GM18873 (cell line): ENCODE measurements around the gene C3orf62.

Experiments used
- ATAC-seq: cut with Tn5 transposase; IDR thresholded peaks from one replicate; pipeline ENCODE4 v1.9.1; 2021; ENCODE audit warnings: mild to moderate bottlenecking, moderate library complexity, moderate number of reproducible peaks; ENCODE audit not compliant: unreplicated experiment, low FRiP score

The C3orf62 gene

GRCh38 chr3:49276475-49277382 lies at the start of gene C3orf62:
TSS of gene C3orf62 (minus strand) at chr3:49277232. CDS start at chr3:49276872, 360 bp downstream.
- ATAC-seq: no peak

DNA sequence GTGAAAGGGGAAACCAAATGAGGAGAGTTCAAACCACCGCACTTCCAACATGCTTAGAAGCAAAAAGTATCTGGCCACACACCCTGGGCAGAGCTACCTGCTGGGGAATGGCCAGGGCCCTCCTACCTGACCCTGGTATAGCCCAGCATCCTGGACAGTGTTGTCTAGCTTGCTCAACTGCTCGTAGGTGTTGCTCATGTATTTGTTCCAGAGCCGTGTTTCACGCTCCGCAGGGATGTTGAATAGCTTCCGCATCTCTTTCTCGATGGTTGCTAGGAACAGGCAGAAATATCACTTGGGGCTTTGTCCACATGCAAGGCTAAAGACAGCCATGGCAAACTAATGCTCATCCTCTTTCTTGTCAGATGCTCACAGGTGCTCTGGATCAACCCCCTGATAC lies 47.7 kb upstream of the C3orf62 start:
- ATAC-seq: no peak

GRCh38 chr3:49316696-49317457 lies 39.8 kb upstream of the C3orf62 start:
- ATAC-seq: no peak

DNA sequence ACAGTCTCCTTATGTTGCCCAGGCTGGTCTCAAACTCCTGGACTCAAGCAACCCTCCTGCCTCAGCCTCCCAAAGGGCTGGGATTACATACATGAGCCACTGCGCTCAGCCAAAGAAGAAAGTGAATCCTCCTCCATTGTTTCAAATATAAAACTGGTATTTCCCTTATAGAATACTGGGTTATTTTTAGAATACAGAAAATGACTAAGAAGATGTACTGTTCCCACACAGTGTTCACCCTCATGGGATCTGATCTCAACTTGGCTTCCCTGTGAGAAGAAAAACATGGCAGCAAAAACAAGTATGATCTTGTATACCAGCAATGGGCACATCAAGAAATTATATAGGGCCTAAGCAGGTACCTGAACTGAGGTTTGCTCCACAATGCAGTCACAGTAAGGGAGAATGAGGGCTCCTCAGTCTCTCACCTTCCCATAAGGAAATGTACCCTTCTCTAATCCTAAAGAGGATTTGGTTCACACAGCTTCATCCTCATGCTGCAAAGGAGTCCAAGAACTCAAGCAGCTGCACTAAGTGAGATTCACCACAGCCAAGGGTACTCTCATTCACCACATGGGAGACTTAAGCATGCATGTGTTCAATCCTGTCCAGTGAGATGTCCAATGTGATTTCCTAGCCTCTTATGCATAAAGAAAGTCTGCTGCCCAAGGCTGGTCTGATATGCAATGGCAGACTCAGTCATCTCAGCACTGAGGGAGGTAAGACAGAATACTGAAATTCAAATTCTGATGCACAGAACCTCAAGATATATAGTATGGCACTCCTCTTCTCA lies 37.1 kb upstream of the C3orf62 start:
- ATAC-seq: no peak

GRCh38 chr3:49311283-49311682 lies 34.3 kb upstream of the C3orf62 start:
- ATAC-seq: no peak

GRCh38 chr3:49310677-49311076 lies 33.6 kb upstream of the C3orf62 start:
- ATAC-seq: no peak

DNA sequence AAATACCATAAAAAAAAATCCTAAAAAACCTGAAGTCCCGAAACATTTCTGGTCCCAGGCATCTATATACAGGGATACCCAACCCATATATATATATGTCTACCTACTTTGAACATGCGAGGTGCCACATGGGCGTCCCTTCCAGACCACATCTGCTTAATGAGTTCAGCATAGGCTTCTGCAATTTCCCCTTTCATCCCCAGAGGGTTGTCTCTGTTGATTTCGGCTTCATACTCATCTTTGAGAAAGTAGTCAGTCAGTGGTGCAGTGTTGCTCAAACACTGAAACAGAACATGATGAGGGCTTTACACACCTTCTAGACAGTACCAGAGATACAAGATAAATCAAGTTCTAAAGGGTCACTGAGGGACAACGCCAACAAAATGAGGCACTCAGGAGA lies 28.6 kb upstream of the C3orf62 start:
- no peak for ATAC-seq

DNA sequence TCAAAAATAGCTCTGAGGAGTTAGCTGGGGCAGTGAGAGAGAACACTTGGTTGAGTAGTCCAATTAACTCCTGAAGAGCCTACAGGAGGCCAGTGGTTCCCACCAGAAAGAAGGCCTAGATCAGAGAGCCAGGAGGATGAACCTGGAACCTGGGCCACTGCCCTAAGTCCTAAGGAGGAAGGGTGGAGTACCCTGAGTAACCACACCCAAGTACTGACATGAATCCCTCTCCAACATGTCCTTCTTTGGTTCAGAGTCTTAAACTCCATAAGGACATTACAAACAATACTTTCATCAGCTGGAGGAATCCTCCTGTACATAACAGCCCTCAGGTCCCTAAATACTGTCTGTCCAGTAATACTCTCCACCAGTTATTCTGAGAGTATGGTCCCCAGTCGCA lies 25.6 kb upstream of the C3orf62 start:
- no peak for ATAC-seq

DNA sequence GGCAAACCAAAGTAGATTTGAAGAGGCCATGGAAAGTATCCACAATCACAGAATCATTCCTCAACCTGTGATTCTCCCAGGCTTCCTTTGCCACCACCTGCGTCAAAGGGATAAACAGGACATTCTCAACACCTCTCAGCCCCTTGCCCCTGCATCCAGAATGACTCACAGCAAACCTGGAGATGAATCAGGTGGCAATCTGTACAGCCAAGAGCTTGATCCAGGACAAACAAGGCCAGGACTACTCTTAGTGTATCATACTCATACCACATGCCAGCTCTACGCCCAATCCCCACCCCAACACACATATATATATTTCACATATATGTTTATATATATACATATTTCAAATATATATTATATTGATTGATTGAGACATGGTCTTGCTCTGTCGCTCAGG lies 23.6 kb upstream of the C3orf62 start:
- ATAC-seq: no peak

DNA sequence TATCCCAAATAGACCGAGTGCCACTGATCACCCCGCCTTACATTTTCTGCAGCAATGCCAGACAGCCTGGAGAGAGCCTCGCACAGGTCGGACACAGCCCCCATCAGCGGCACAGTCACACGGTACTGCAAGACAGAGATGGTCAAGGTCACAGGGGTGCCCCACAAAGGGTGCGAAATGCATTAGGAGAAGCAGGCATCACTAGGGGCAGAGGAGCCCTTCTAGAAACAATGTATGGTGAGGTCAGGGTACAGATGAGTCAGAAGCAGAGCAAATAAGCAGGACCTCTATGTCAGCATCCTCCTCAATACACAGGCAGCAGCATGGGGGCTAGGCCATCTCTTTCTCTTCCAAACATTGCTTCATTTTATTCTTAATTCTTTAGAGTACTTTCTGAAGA lies 21.5 kb upstream of the C3orf62 start:
- no peak for ATAC-seq

- no peak for ATAC-seq
Observed at GRCh38 chr3:49296781-49297411, 19.9 kb upstream of the C3orf62 start.

DNA sequence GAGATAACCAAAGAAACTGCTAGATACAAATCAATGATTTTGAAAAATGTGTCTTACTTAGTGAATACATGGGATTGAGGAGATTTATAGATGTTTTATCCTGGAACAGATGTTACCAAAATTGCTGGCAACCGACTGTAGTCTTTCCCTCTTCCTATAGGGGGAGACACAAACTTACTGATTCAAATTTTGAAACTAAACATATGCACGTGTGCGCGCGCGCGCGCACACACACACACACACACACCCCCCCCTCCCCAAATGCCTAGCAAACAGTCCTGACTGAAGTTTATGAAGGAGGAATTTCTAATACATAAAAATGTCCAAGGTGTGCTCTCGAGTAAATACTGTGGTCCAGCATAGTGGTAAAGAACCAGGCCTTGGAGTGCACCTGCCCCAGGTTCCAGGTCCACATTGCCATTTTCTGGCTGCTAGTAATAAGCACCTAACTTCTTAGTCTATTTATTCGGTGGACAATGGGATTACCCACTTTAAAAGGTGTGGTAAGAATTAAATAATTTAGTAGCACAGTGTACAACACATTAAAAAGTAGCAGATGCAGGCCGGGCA lies 18.5 kb upstream of the C3orf62 start:
- ATAC-seq: no peak

DNA sequence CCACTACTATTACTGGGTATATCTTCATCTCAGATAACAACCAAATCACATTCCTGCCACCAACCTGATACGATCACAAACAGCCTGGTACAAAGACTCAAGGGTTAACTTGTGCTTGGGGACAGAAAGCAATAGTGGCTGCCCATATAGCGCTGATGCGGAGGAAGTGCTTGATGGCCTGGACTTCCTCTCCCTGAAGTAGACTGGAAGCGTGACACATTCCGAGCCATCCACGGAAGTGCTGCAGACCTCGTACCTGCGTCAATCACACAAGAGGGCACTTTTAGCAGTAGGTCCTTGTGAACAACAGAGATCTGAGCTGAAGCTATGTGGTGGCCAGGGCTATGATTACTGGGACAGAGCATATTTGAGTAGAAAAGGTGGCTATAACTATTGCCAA lies 17.3 kb upstream of the C3orf62 start:
- no peak for ATAC-seq

DNA sequence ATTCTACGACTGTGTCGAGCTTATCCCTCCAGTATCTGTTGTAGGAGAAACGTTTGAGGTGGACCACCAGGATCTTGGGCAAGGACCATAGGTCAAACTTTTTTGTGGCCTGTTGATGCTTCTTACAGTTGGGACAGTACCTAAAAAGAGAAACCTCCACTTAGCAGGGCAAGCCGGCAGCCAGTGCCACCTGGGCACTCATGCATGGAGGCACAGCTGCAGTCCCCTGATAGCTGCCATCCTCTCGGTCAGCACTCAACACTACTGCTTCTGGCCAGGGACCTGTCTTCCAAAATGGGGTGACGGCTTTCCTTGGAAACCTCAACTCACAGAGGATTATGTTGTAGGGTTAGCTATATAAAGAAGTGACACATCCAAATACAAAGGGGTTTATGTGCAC lies 7.0 kb upstream of the C3orf62 start:
- no peak for ATAC-seq

GRCh38 chr3:49279376-49279775 lies 2.3 kb upstream of the C3orf62 start:
- ATAC-seq: no peak

- no peak for ATAC-seq
Observed at GRCh38 chr3:49278548-49278947, 1.5 kb upstream of the C3orf62 start.

GRCh38 chr3:49277383-49277775 lies 347 bp upstream of the C3orf62 start:
- ATAC-seq: no peak

DNA sequence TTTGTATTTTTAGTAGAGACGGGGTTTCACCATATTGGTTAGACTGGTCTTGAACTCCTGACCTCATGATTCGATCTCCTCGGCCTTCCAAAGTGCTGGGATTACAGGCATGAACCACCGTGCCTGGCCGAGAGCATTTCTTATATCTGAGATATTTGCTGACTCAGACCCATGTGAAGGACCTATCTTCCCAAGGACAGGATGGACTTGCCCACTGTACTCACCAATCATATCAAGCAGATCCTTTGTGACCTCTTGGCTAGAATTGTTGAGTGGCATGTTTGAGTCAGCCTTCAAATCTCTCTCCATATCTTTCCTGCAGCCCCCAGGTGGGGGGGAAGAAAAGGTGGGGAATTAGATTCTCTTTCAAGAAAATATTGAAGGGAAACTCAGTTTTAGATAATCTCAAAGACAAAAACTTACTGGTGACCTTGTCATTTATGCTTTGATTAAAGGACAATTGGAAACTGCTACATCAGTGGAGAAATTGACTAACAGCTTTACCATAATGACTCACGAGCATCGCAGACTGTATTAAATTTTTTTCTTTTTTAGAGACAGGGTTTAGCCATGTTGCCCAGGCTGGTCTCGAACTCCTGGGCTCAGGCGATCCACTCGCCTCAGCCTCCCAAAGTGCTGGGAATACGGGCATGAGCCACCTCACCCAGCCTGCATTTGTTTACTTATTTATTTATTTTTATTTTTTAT lies 3.1 kb downstream of the C3orf62 start:
- ATAC-seq: no peak

DNA sequence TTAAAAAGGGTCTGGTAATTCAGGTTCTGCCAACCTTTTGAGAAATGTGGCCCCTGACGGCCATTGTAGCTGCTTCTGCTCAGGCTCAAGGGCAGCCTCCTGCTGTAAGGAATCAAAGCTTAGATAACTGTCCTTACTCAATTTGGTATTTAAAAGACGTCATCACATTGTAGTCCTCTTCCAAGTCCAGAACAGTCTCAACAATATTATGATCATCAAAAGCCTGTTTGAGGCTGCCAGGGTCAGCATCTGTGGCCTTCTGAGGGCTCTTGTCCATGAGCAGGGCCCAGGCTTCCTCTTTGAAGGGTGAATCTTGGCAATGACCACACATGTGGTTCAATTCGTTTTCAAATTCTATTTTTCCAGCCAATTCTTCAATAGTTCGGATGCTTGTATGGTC lies 6.0 kb downstream of the C3orf62 start:
- ATAC-seq: no peak

DNA sequence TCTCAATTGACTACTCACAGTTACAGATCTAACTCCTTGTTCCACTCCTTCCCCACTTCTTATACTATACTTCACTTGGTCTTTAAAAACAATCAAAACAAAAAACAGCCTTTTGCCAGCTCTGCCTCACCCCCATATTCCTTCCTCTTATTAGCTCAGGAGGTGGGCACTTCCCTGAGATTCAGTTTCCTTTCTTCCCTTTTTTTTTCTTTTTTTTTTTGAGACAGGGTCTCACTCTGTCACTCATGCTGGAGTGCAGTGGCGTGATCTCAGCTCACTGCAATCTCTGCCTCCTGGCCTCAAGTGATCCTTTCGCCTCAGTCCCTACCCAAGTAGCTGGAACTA lies 6.9 kb downstream of the C3orf62 start:
- ATAC-seq: no peak
